ENCODE data around the gene SEZ6.

GRCh38 chr17:28920201-28920600, 85.6 kb downstream of the SEZ6 start:
- TF ChIP-seq CTCF (IDR thresholded peaks at IDR 0.05) (no peak), EZH2 (IDR thresholded peaks at IDR 0.05) (no peak), EZH2phosphoT487 (IDR thresholded peaks at IDR 0.05) (no peak)

All from neural progenitor cell (in vitro differentiated cells).